ENCODE results near the gene GPC5.

GRCh38 chr13:91648012-91648411, 249.6 kb downstream of the GPC5 start:
- TF ChIP-seq TAF1 (IDR thresholded peaks at IDR 0.05; ENCODE audit: borderline replicate concordance, insufficient read depth, low read length) (no peak), POLR2AphosphoS5 (IDR thresholded peaks at IDR 0.05; ENCODE audit: low read depth, low read length) (no peak), SIN3A (IDR thresholded peaks at IDR 0.05; ENCODE audit: borderline replicate concordance, insufficient read depth, low read length) (no peak), REST (IDR thresholded peaks at IDR 0.05; ENCODE audit: insufficient read depth in 1 of 2, low read depth in 2 of 2, low read length in 2 of 2) (no peak)

Measured in PFSK-1 (cell line).